Activated effector memory CD4-positive, alpha-beta T cell treated with Interleukin-2 at 50 U/mL for 16 hours (primary cell): Measurements from ENCODE around the gene BBX.
"Not testable (repeated sequence)": the region's sequence is repeated elsewhere in the genome, so short reads cannot be mapped to it uniquely, and the experiment has no call there.

Source experiments
- DNase-seq: peaks from one replicate; pipeline ENCODE4 v3.0.0-alpha.2; 2020

Gene BBX

DNA sequence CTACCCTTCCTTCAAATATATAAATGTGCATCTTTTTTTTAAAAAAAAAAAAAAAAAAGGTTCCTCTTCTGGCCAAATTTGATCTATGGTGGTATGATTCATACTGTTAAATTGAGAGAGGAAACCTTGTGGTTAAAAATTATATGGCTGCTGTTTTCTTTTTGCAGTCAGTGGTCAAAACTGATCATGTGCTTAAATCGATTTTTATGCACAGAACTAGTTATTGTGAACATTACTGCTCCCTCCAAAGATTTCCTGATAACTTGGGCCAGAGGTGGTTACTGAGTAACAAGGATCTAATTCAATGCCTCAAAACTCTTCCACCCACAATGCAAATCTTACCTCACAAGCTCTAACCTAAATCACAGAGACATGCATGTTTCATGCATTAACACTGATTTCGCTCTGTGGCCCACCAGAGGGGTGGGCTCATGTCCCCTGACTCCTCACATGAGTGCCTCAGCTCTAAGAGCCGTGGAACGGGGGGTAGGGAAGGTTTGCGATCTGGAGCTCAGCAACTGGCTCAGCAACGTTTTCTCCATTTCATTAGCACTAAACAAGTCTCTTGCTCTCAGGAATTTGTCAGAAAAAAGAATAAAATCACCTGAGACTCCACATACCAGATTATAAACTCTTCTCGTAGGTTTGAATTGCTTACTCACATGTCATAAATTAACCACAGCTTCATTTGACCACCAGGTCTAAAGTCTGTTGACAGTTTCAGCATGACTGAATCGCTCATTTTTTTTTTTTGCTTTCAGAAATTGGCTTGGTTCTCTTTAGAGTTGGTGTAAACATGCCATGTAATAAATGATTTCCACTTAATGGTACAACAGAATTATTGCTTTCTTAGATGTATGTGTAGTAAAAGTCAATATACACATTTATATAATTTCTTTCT lies 287.7 kb downstream of the BBX start:
- DNase-seq: no peak

GRCh38 chr3:107813026-107813425 lies 290.3 kb downstream of the BBX start:
- DNase-seq: no peak

- no peak for DNase-seq
Measured at GRCh38 chr3:107816107-107816506, 293.3 kb downstream of the BBX start.

GRCh38 chr3:107817076-107817475 lies 294.3 kb downstream of the BBX start:
- no peak for DNase-seq

DNA sequence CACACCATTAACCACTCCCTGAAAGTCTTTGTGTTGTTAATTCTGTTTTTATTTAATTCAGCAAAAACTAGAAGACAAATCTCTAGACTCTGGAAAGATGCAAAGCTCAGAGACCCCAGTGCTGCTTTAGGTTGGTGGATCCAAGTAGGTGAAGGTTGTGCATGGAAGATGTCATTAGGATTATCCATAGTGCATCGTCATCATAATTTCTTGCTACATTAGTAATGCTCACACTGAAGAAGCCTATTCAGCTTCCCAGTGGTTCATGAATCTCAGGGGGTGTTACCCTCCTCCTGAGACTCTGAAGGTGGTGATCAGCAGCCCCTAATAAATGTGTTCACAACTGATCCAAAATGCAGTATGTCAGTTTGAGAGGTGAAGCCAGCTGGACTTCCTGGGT lies 295.3 kb downstream of the BBX start:
- no peak for DNase-seq

DNA sequence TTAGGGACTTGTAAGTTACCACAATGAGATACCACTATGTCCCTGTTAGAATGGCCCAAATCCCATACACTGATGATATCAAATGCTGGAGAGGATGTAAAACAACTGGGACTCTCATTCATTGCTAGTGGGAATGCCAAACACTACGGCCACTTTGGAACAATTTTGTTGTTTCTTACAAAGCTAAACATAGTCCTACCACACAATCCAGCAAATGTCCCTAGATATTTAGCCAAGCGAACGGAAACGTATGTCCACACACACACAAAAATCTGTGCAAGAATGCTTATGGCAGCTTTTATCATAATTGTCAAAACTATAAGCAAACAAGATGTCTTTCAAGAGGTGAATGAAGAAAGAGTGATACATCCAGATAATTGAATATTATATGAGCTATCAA lies 296.9 kb downstream of the BBX start:
- DNase-seq: no peak

DNA sequence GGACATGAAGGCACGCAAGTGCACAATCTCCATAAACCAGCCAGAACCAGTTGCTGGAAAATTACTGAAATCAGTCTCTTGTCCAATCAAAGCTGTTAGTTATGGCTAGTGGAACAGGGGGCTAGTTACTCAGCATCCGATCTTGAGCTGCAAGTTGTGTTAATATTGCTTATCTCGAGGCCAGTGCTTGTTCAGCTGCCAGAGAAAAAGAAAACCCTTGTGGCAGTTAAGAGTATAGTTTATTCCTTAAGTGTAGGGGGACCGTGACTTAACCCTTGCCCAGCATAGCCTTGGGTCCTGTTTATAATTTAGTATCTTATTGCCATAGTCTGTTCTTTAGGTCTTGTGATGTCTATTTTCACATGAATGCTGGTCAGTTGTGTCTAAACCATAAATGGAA lies 299.5 kb downstream of the BBX start:
- DNase-seq: no peak

DNA sequence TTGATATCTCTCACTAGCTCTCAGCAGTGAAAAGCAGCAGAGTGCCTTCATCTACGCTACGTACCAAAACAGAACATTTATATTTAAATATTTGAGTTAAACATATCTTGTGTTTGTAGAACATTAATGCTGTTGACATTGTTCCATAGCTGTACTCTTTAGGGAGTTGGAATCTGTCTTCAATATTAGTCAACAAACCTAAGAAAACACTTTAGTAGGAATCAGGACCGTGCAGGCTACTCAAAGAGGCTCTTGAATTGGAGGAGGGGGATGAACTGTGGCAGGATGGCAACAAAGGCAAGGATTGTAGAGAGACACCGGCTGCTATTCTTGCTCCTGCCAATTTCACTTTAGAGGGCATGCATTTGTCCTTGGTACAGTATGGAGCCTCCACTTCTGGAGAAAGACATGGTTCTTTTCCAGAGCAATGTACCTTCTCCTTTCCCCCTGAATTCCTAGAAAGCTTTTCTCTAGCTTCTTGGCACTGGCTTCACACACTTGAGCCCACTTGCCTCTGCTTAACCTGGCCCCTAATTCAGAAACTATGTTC lies 302.1 kb downstream of the BBX start:
- DNase-seq: no peak

- no peak for DNase-seq
Measured at GRCh38 chr3:107825556-107825955, 302.8 kb downstream of the BBX start.

- DNase-seq: no peak
Measured at GRCh38 chr3:107826727-107827126, 304.0 kb downstream of the BBX start.

GRCh38 chr3:107829185-107829584 lies 306.4 kb downstream of the BBX start:
- no peak for DNase-seq

- DNase-seq: no peak
Measured at GRCh38 chr3:107831590-107831989, 308.8 kb downstream of the BBX start.

GRCh38 chr3:107833043-107833442 lies 310.3 kb downstream of the BBX start:
- no peak for DNase-seq

DNA sequence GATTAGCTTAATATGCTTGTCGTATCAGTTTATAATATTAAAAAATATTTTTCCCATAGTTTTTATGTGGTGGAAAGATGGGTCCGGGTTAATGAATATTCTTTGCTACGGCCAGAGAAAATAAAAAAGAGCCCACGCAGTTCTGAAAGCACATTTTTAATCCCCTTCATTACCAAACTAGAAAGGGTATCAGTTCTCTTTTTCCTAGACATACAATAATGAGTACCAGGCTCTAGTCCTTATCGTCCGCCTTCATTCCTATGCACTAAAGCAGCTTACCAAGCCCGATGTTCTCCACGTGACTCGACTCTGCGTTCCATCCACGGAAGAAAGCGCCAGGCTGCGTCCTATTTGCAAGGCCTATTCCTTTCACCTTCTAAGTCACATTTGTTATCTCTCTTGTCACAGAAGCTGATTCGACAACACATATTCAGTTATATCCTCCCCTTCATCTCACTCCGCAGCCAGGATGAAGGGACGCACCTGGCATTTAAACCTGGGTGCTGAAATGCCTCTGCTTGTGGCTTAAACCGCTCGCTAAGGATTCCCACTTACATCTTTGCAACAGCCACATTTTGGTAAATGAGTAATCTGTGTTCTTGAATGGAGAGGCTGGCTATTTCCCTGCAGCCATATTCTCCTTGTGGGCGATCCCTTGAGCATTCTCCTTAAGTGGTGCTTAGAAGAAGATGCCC lies 311.1 kb downstream of the BBX start:
- no peak for DNase-seq

DNA sequence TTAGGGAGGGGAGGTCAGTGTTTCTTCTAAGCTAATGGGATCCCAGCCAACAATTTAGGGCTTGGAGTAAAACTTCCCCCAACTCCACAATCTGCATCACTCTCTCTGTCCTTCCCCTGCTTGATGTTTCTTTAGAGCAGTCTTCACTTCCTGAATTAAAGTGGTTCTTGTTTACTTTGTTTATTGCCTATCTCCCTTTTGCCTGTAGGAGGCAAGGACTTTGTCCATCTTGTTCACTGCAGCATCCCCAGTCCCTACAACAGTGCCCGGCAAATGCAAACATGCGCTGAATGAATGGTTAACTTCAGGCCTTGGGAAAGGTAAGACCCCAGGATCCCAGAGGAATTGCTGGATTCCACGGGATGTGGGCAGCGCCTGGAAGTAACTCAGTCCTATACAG lies 312.2 kb downstream of the BBX start:
- not testable (repeated sequence) for DNase-seq

- DNase-seq: no peak
Measured at GRCh38 chr3:107837895-107838612, 315.3 kb downstream of the BBX start.

DNA sequence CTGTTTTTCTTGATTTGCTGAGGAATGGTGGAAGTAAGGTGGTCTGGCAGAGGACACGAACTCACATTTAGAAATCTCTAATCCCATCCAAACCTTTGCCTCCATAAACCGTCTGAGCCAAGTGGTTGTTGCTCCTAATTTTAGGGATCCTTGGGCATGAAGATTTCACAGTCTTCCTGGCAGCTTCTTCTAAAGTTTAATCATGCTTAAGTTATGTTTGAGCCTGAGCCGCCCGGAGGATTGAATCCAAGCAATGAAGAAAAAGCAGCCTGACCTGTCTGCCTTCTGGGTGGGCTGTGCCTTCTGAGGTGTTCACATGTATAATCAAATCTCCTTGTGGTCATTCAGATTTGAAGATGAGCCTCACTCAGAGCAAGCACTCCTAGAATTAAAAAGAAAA lies 319.1 kb downstream of the BBX start:
- DNase-seq: no peak

DNA sequence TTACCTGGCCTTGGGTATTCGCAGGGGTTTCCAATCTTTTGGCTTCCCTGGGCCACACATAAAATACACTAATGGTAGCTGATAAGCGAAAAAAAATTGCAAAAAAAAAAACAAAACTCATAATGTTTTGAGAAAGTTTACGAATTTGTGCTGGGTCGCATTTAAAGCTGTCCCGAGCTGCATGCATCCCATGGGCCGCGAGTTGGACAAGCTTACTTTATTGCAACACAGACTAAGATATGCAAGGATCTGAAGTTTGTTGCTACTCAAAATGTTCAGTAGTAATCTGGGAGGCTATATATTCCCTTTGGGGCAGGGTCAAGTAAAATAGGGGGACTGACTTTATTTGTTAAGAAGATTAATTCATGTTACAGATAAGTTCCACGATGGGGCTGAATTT lies 320.2 kb downstream of the BBX start:
- DNase-seq: no peak

GRCh38 chr3:107845380-107846278 lies 322.9 kb downstream of the BBX start:
- DNase-seq: no peak

GRCh38 chr3:107846279-107846852 lies 323.6 kb downstream of the BBX start:
- DNase-seq: no peak

GRCh38 chr3:107847791-107848190 lies 325.0 kb downstream of the BBX start:
- no peak for DNase-seq

DNA sequence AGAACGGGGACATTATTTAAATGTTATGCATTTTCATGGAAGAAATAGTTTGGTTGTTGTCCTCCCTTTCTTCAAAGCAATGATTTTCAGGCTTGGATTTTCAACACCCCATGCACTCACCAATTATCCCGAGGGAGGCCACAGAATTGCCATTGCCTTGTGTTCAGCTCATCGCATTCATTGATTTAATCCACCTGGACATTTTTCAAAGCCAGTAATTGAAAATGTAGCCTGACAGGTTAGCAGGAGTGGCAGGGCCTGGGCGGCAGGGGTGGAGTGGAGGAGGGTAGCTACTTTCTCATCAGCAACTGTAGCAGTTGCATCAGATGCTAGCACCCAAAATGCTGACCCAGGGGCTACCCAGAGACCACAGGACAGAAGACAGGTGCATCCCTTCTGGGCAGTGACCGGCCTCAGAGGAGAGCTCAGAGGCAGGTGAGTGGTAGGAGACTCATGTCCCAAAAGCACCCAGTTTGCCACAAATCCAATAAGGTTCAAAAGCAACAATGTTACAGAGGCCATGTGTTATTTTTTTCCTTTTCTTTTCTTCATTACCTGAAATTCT lies 325.7 kb downstream of the BBX start:
- DNase-seq: no peak
